Measurements from ENCODE around the gene POLN.

POLN gene

GRCh38 chr4:2178986-2179385 is 62.9 kb downstream of the POLN start:
- no peak overlapping the region for H3K27ac ChIP-seq
- TF ChIP-seq, protein P1, sequence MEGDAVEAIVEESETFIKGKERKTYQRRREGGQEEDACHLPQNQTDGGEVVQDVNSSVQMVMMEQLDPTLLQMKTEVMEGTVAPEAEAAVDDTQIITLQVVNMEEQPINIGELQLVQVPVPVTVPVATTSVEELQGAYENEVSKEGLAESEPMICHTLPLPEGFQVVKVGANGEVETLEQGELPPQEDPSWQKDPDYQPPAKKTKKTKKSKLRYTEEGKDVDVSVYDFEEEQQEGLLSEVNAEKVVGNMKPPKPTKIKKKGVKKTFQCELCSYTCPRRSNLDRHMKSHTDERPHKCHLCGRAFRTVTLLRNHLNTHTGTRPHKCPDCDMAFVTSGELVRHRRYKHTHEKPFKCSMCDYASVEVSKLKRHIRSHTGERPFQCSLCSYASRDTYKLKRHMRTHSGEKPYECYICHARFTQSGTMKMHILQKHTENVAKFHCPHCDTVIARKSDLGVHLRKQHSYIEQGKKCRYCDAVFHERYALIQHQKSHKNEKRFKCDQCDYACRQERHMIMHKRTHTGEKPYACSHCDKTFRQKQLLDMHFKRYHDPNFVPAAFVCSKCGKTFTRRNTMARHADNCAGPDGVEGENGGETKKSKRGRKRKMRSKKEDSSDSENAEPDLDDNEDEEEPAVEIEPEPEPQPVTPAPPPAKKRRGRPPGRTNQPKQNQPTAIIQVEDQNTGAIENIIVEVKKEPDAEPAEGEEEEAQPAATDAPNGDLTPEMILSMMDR (conservative IDR thresholded peaks at IDR 0.05) = no peak

GRCh38 chr4:2177443-2178093 is 64.4 kb downstream of the POLN start:
- no peak overlapping the region for H3K27ac ChIP-seq
- TF ChIP-seq, protein P1 (conservative IDR thresholded peaks at IDR 0.05) = no peak

DNA sequence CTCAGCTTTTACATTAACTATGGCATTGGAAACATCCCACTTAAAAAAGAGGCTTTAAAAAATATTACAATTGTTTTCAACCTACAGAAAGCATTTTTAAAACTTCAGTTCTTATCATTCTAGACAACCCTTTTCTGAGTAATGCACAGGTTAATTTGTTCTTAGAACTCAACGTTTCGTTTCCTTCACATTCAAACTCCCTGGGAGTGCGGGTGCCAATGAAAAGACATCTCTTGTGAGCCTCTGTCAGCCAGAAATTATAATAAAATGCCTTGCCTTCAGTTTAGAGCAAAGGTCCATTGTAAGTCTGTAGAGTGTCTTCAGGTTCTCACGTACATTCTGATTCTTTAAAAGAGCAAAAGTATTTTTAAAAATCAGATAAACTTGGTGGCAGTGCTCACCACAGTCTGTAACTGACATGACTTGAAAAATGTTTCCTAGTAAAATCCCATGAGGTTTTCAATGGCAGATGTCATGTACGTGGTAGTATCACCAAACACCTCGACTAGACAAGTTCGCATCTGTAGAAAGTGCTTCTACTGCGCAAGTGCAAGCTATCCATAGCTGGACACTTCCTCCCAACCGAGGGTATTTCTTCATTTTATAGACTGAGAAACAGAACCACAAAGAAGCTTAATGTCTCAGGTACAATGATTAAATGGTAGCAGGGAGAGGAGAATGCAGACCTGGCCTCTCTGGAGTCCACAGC is 65.8 kb downstream of the POLN start:
- H3K27ac ChIP-seq = no peak overlapping the region

DNA sequence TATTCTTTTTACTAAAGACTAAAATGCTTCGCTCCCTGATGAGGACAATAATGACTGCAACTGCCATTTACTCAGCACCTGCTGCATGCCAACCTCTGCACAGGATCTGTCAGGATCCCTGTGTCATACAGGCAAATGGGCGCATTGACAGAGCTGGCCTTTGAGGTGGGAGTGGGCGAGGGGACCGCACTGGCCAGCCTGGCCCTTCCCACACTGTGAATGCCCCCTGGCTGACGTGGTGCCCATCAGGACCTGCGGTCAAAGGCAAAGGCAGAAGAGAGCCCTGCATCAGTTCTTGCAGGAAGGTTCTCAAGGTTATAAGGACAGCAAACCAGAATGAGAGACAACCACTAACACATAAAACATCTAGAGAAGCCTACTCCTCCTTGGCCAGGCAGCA is 67.9 kb downstream of the POLN start:
- TF ChIP-seq, protein P1 (conservative IDR thresholded peaks at IDR 0.05) = no peak
- no peak overlapping the region for H3K27ac ChIP-seq

More for the DNA sequence above, 65.8 kb downstream of the POLN start:
- TF ChIP-seq, protein P1 (conservative IDR thresholded peaks at IDR 0.05) = no peak

DNA sequence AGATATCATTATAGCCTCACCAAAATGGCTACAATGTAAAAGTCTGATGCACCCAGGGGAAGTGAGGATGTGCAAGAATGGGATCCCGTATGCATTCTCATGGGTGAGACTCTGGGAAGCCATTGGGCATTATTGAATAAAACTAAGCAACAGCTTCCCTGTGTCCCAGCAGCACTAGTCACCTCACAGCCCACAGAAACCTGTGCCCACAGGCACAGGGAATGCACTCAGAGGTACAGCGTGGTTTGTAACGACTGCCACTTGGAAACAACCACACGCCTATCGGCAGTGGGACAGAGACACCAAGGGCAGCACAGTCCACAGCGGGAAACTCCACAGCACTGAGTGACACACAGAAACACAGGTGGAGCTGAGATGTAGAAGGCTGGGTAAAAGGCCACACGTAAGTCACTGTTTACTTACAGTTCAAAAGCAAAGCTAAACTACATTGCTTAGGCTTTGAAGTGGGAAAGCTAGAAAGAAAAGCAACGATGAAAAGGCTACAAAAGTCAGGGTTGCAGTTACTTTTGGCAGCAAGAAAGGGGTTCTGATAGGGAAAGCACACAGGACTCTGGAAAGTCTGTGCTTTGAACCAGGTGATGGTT is 69.2 kb downstream of the POLN start:
- H3K27ac ChIP-seq = no peak overlapping the region

DNA sequence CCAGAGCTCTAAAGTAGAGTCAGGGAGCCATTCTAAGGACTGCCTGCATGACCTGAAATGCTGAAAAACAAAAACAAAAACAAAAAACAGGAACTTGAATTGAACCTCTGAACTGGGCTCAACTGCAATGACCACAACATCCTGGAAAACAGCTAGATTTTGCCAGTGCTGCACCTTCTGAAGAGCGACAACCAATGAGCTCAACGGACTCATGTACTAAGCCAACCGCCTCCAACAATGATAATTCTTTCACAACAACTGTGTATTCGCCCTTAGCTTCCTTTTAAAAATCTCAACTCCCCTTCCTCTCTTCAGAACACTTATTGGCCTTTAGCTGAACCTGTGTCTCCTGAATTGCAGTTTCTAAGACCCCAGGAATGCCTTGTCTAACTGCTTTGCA is 69.8 kb downstream of the POLN start:
- no peak overlapping the region for H3K27ac ChIP-seq
- TF ChIP-seq, protein P1 (conservative IDR thresholded peaks at IDR 0.05) = no peak

More for the DNA sequence above, 69.2 kb downstream of the POLN start:
- TF ChIP-seq, protein P1 (conservative IDR thresholded peaks at IDR 0.05) = no peak
